Measurements from ENCODE around the gene MYLK4.

MYLK4 gene

GRCh38 chr6:2658788-2659187, 91.9 kb downstream of the MYLK4 start:
- Histone ChIP-seq H3K27me3 (ENCODE audit: insufficient read depth, low read depth, severe bottlenecking) (peaks cover 45% of the 10 kb centered on the region), H3K36me3 (no peaks in the 10 kb centered on the region), H3K9me3 (ENCODE audit: severe bottlenecking) (no peaks in the 10 kb centered on the region), H3K4me3 (ENCODE audit: low read depth, low read length) (no peak overlapping the region), H3K27ac (no peak overlapping the region)
- TF ChIP-seq CTCF (IDR thresholded peaks at IDR 0.05; ENCODE audit: low read depth, low read length): no peak
- no peak for DNase-seq

GRCh38 chr6:2656460-2657079, 94.2 kb downstream of the MYLK4 start:
- DNase-seq: no peak
- peaks cover 4% of the 10 kb centered on the region for H3K9me3 ChIP-seq (ENCODE audit: severe bottlenecking)
- H3K27ac ChIP-seq: no peak overlapping the region
- H3K4me3 ChIP-seq (ENCODE audit: low read depth, low read length): no peak overlapping the region
- no peaks in the 10 kb centered on the region for H3K36me3 ChIP-seq
- TF ChIP-seq CTCF (IDR thresholded peaks at IDR 0.05; ENCODE audit: low read depth, low read length): no peak
- peaks cover 51% of the 10 kb centered on the region for H3K27me3 ChIP-seq (ENCODE audit: insufficient read depth, low read depth, severe bottlenecking)

GRCh38 chr6:2655844-2656433, 94.8 kb downstream of the MYLK4 start:
- no peak for DNase-seq
- no peak for TF ChIP-seq CTCF (IDR thresholded peaks at IDR 0.05; ENCODE audit: low read depth, low read length)
- Histone ChIP-seq H3K36me3 (no peaks in the 10 kb centered on the region), H3K27ac (no peak overlapping the region), H3K4me3 (ENCODE audit: low read depth, low read length) (no peak overlapping the region), H3K9me3 (ENCODE audit: severe bottlenecking) (peaks cover 4% of the 10 kb centered on the region), H3K27me3 (ENCODE audit: insufficient read depth, low read depth, severe bottlenecking) (peaks cover 47% of the 10 kb centered on the region)

GRCh38 chr6:2653369-2654032, 97.2 kb downstream of the MYLK4 start:
- DNase-seq: no peak
- peaks cover 36% of the 10 kb centered on the region for H3K27me3 ChIP-seq (ENCODE audit: insufficient read depth, low read depth, severe bottlenecking)
- no peak for TF ChIP-seq CTCF (IDR thresholded peaks at IDR 0.05; ENCODE audit: low read depth, low read length)

GRCh38 chr6:2652611-2653010, 98.1 kb downstream of the MYLK4 start:
- peaks cover 35% of the 10 kb centered on the region for H3K27me3 ChIP-seq (ENCODE audit: insufficient read depth, low read depth, severe bottlenecking)
- H3K9me3 ChIP-seq (ENCODE audit: severe bottlenecking): peaks cover 4% of the 10 kb centered on the region
- no peak for TF ChIP-seq CTCF (IDR thresholded peaks at IDR 0.05; ENCODE audit: low read depth, low read length)
- H3K36me3 ChIP-seq: no peaks in the 10 kb centered on the region
- H3K4me3 ChIP-seq (ENCODE audit: low read depth, low read length): no peak overlapping the region
- no peak for DNase-seq
- no peak overlapping the region for H3K27ac ChIP-seq

More at GRCh38 chr6:2653369-2654032, 97.2 kb downstream of the MYLK4 start:
- Histone ChIP-seq H3K36me3 (no peaks in the 10 kb centered on the region), H3K4me3 (ENCODE audit: low read depth, low read length) (no peak overlapping the region), H3K9me3 (ENCODE audit: severe bottlenecking) (peaks cover 4% of the 10 kb centered on the region), H3K27ac (no peak overlapping the region)
